Hepatocyte (in vitro differentiated cells): Measurements from ENCODE around the gene MCAM. TPM values are rescaled to one million over a fixed set of nuclear protein-coding genes. Genes with fewer than 3 reads are reported as not detected.

Experiments used
- DNase-seq: peaks from one replicate; pipeline ENCODE4 v3.0.0-alpha.2; 2016; ENCODE audit warnings: low spot score
- H2AFZ ChIP-seq: fragments of 200-600 bp; sonication (generic); 2 replicates; pipeline ENCODE4 v1.6.0; 2016; ENCODE audit warnings: antibody characterized with exemption, mild to moderate bottlenecking
- H3K27ac ChIP-seq: fragments of 200-600 bp; sonication (generic); 2 replicates; pipeline ENCODE4 v1.5.1; 2016; ENCODE audit warnings: mild to moderate bottlenecking
- H3K27me3 ChIP-seq: fragments of 200-600 bp; sonication (generic); 2 replicates; pipeline ENCODE4 v1.6.1; 2016
- H3K36me3 ChIP-seq: fragments of 200-600 bp; sonication (generic); replicated peaks from 2 replicates; pipeline ENCODE4 v1.5.1; 2016; ENCODE audit warnings: low read depth; ENCODE audit not compliant: insufficient read depth
- H3K4me1 ChIP-seq: fragments of 200-600 bp; sonication (generic); 2 replicates; pipeline ENCODE4 v1.5.1; 2016; ENCODE audit warnings: mild to moderate bottlenecking, moderate library complexity; ENCODE audit not compliant: insufficient read depth
- H3K4me2 ChIP-seq: fragments of 200-600 bp; sonication (generic); 2 replicates; pipeline ENCODE4 v1.6.0; 2016
- H3K4me3 ChIP-seq: fragments of 200-600 bp; sonication (generic); 2 replicates; pipeline ENCODE4 v1.5.1; 2016; ENCODE audit warnings: mild to moderate bottlenecking
- H3K79me2 ChIP-seq: fragments of 200-600 bp; sonication (generic); 2 replicates; pipeline ENCODE4 v1.6.0; 2017; ENCODE audit warnings: mild to moderate bottlenecking
- H3K9me2 ChIP-seq: fragments of 200-600 bp; sonication (generic); replicated peaks from 2 replicates; pipeline ENCODE4 v1.6.0; 2017; ENCODE audit warnings: mild to moderate bottlenecking; ENCODE audit not compliant: insufficient read depth
- H3K9me3 ChIP-seq: fragments of 200-600 bp; sonication (generic); 2 replicates; pipeline ENCODE4 v1.5.1; 2016; ENCODE audit warnings: low read depth, mild to moderate bottlenecking
- H4K20me1 ChIP-seq: fragments of 200-600 bp; sonication (generic); 2 replicates; pipeline ENCODE4 v1.6.0; 2016; ENCODE audit warnings: mild to moderate bottlenecking; ENCODE audit not compliant: insufficient read depth, poor library complexity, severe bottlenecking
- EZH2 ChIP-seq: fragments of 200-600 bp; sonication (generic); IDR thresholded peaks from 2 replicates; pipeline ENCODE4 v1.6.1; 2016; ENCODE audit warnings: antibody characterized with exemption, mild to moderate bottlenecking, borderline replicate concordance
- EZH2phosphoT487 ChIP-seq: fragments of 200-600 bp; sonication (generic); IDR thresholded peaks from one replicate; pipeline ENCODE4 v1.6.1; 2018; ENCODE audit warnings: antibody characterized with exemption, mild to moderate bottlenecking, low read depth, moderate library complexity; ENCODE audit not compliant: unreplicated experiment, severe bottlenecking
- WGBS: methylation state at CpG from one replicate; pipeline ENCODE4 v1.1.6; 2016; ENCODE audit warnings: low lambda C conversion rate; ENCODE audit errors: missing lambda C conversion rate; 5-methylcytosine and 5-hydroxymethylcytosine counted together
- polyA plus RNA-seq: library from polyadenylated mRNA; unstranded; fragments of >200 nt; fragmentation: Nextera tagmentation; extraction: Ambion mirVana; gene quantifications from 2 replicates; pipeline ENCODE4 v1.2.1, GENCODE V29; 2016
- total RNA-seq: library from RNA; depleted of rRNA; stranded (reverse); fragments of >200 nt; gene quantifications from 2 replicates; pipeline ENCODE4 v1.2.3, GENCODE V29; 2014
- TF ChIP-seq, protein P1 (sequence below): fragments of 200-600 bp; sonication (generic); IDR thresholded peaks from 2 replicates; pipeline ENCODE4 v1.5.1; 2016; ENCODE audit warnings: antibody characterized with exemption, mild to moderate bottlenecking; ENCODE audit not compliant: poor library complexity

MCAM gene
- total and polyA plus RNA-seq, 2 experiments from 2014 or later: 6.1 to 35.4 TPM

DNA sequence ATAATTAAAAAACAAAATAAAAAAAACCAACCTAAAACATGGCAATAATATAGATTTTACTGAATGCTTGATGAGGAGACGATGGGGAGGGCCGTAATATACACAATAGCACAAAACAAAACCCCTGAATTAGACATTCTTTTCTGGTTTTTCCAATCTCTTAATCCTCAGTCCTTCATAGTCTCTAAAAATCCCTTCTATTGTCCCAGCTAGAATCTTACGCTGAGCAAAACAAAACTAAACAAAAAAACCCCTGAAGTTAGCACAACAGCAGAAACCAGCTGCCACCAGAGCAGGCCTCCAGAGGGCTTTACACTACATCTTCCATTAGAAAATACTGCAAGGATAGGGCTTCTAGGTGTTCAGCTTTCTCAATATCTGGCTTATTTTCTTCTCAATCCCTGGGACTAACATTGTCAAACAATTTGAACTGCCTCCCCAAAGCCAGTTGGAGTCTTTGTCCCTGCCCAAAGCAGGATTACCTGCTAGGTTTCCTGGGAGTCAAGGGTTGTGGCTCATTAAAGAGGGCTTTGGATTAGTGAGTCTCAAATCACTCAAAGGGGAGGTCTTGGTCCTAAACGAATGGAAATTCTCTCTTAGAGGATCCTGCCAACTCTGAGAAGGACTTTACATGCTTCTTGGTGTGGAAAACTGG, 15.3 kb upstream of the MCAM start:
- WGBS: 87% methylated on average over 4 of the region's 4 CpGs
- no peak overlapping the region for H3K27ac ChIP-seq
- TF ChIP-seq, protein P1, sequence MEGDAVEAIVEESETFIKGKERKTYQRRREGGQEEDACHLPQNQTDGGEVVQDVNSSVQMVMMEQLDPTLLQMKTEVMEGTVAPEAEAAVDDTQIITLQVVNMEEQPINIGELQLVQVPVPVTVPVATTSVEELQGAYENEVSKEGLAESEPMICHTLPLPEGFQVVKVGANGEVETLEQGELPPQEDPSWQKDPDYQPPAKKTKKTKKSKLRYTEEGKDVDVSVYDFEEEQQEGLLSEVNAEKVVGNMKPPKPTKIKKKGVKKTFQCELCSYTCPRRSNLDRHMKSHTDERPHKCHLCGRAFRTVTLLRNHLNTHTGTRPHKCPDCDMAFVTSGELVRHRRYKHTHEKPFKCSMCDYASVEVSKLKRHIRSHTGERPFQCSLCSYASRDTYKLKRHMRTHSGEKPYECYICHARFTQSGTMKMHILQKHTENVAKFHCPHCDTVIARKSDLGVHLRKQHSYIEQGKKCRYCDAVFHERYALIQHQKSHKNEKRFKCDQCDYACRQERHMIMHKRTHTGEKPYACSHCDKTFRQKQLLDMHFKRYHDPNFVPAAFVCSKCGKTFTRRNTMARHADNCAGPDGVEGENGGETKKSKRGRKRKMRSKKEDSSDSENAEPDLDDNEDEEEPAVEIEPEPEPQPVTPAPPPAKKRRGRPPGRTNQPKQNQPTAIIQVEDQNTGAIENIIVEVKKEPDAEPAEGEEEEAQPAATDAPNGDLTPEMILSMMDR: no peak
- no peak for TF ChIP-seq EZH2
- TF ChIP-seq EZH2phosphoT487: no peak
- H4K20me1 ChIP-seq: no peaks in the 10 kb centered on the region
- H3K4me3 ChIP-seq: no peak overlapping the region
- H3K9me2 ChIP-seq: no peaks in the 10 kb centered on the region
- no peak overlapping the region for H2AFZ ChIP-seq
- no peaks in the 10 kb centered on the region for H3K9me3 ChIP-seq
- H3K36me3 ChIP-seq: no peaks in the 10 kb centered on the region
- no peak overlapping the region for H3K4me2 ChIP-seq
- H3K27me3 ChIP-seq: peaks cover 4% of the 10 kb centered on the region
- peaks cover 7% of the 10 kb centered on the region for H3K4me1 ChIP-seq
- no peak for DNase-seq
- H3K79me2 ChIP-seq: peaks cover 20% of the 10 kb centered on the region

DNA sequence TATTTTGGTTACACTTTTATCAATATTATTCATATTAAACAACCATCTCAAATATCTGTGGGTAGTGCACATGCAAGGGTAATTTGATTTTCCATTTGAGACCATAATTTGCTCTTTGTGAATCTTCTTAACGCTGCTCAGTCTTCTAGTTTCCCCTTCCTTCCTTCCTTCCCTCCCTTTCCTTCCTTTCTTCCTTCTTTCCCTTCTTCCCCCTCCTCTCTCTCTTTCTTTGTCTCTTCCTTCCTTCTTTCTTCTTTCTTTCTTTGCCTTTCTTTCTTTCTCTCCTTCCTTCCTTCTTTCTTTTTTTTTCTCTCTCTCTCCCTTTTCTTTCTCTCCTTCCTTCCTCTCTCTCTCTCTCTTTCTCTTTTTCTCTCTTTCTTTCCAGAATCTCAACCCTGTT, 13.3 kb upstream of the MCAM start:
- no peaks in the 10 kb centered on the region for H4K20me1 ChIP-seq
- no peaks in the 10 kb centered on the region for H3K36me3 ChIP-seq
- H2AFZ ChIP-seq: no peak overlapping the region
- no peak overlapping the region for H3K4me2 ChIP-seq
- no peak for TF ChIP-seq EZH2
- TF ChIP-seq EZH2phosphoT487: no peak
- TF ChIP-seq, protein P1: no peak
- H3K4me3 ChIP-seq: no peak overlapping the region
- WGBS: 82% methylated on average over 1 of the region's 1 CpG
- peaks cover 4% of the 10 kb centered on the region for H3K27me3 ChIP-seq
- no peaks in the 10 kb centered on the region for H3K9me2 ChIP-seq
- no peak overlapping the region for H3K27ac ChIP-seq
- peaks cover 4% of the 10 kb centered on the region for H3K4me1 ChIP-seq
- H3K79me2 ChIP-seq: peaks cover 6% of the 10 kb centered on the region
- no peaks in the 10 kb centered on the region for H3K9me3 ChIP-seq
- no peak for DNase-seq

GRCh38 chr11:119329320-119329719, 12.4 kb upstream of the MCAM start:
- Histone ChIP-seq H2AFZ (no peak overlapping the region), H3K9me3 (no peaks in the 10 kb centered on the region), H3K36me3 (no peaks in the 10 kb centered on the region), H3K4me2 (no peak overlapping the region), H3K27ac (no peak overlapping the region), H3K4me3 (no peak overlapping the region), H3K27me3 (peaks cover 4% of the 10 kb centered on the region), H3K79me2 (no peaks in the 10 kb centered on the region), H4K20me1 (no peaks in the 10 kb centered on the region), H3K9me2 (no peaks in the 10 kb centered on the region), H3K4me1 (no peaks in the 10 kb centered on the region)
- TF ChIP-seq EZH2phosphoT487: no peak
- TF ChIP-seq, protein P1: no peak
- TF ChIP-seq EZH2: no peak
- no peak for DNase-seq
- WGBS: 75% methylated on average over 2 of the region's 2 CpGs
